IMR-90 (cell line): ENCODE results near the gene ANKRD40.

Experiments
- CTCF ChIP-seq: conservative IDR thresholded peaks from 2 replicates; pipeline ENCODE4 v1.5.1; 2012; ENCODE audit warnings: mild to moderate bottlenecking, low read depth, low read length, improper control_type of control experiment
- NFE2L2 ChIP-seq: fragments of 150-350 bp; IDR thresholded peaks from 2 replicates; pipeline ENCODE4 v1.6.1; 2016; ENCODE audit warnings: low read depth, mild to moderate bottlenecking, low read length
- POLR2A ChIP-seq: IDR thresholded peaks from 2 replicates; pipeline ENCODE4 v1.6.1; 2012; ENCODE audit warnings: mild to moderate bottlenecking, low read depth, low read length
- RAD21 ChIP-seq: IDR thresholded peaks from 2 replicates; pipeline ENCODE4 v1.6.1; 2012; ENCODE audit warnings: low read length, improper control_type of control experiment

GRCh38 chr17:50689956-50690886, 17.5 kb downstream of the ANKRD40 start:
- TF ChIP-seq RAD21 (no peak), NFE2L2 (no peak), CTCF (no peak), POLR2A (no peak)
